ENCODE measurements around the gene SLX4IP. TPM values are rescaled to one million over a fixed set of nuclear protein-coding genes. Genes with fewer than 3 reads are reported as not detected.

SLX4IP gene
- total RNA-seq, 6 experiments from 2014 or later = 4.1 to 4.8 (median 4.5) TPM

GRCh38 chr20:10576411-10577090, 141.4 kb downstream of the SLX4IP start:
- DNase-seq = no peak
- TF ChIP-seq, protein P1, sequence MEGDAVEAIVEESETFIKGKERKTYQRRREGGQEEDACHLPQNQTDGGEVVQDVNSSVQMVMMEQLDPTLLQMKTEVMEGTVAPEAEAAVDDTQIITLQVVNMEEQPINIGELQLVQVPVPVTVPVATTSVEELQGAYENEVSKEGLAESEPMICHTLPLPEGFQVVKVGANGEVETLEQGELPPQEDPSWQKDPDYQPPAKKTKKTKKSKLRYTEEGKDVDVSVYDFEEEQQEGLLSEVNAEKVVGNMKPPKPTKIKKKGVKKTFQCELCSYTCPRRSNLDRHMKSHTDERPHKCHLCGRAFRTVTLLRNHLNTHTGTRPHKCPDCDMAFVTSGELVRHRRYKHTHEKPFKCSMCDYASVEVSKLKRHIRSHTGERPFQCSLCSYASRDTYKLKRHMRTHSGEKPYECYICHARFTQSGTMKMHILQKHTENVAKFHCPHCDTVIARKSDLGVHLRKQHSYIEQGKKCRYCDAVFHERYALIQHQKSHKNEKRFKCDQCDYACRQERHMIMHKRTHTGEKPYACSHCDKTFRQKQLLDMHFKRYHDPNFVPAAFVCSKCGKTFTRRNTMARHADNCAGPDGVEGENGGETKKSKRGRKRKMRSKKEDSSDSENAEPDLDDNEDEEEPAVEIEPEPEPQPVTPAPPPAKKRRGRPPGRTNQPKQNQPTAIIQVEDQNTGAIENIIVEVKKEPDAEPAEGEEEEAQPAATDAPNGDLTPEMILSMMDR (IDR thresholded peaks at IDR 0.05) = no peak

GRCh38 chr20:10577648-10578047, 142.5 kb downstream of the SLX4IP start:
- H3K4me3 Mint-ChIP-seq = no peak overlapping the region
- H3K27ac Mint-ChIP-seq = no peak overlapping the region
- H3K4me1 Mint-ChIP-seq (ENCODE audit: low read depth) = peaks cover 58% of the 10 kb centered on the region

More at GRCh38 chr20:10576411-10577090, 141.4 kb downstream of the SLX4IP start:
- Mint-ChIP-seq H3K4me3 (no peak overlapping the region), H3K27ac (no peak overlapping the region), H3K9me3 (no peaks in the 10 kb centered on the region), H3K36me3 (ENCODE audit: low read depth) (peaks cover 6% of the 10 kb centered on the region; the same call in 1 of the 2 replicates), H3K27me3 (ENCODE audit: insufficient read depth) (no peaks in the 10 kb centered on the region), H3K4me1 (ENCODE audit: low read depth) (peaks cover 56% of the 10 kb centered on the region)

DNA sequence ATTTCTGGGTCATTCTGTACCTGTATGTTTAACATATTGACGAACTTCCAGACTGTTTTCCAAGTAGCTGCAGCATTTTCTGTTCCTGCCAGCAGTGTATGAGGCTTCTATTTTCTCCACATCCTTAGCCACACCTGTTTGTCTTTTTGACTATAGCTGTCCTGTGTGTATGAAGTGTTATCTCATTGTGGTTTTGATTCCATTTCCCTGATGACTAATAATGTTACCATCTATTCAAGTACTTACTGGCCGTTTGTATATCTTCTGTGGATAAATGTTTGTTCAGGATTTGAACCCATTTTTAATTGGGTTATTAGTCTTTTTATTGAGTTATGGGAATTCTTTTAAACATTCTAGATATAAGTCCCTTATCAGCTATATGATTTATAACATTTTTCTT, 143.5 kb downstream of the SLX4IP start:
- Mint-ChIP-seq H3K4me3 (no peak overlapping the region; the same call in 1 of the 2 replicates), H3K9me3 (no peaks in the 10 kb centered on the region), H3K4me1 (ENCODE audit: low read depth) (peaks cover 50% of the 10 kb centered on the region), H3K27ac (no peak overlapping the region), H3K36me3 (ENCODE audit: low read depth) (peaks cover 5% of the 10 kb centered on the region; the same call in 1 of the 2 replicates), H3K27me3 (ENCODE audit: insufficient read depth) (no peaks in the 10 kb centered on the region)
- DNase-seq = peak; percentile 44
- TF ChIP-seq, protein P1 (IDR thresholded peaks at IDR 0.05) = no peak

More at GRCh38 chr20:10577648-10578047, 142.5 kb downstream of the SLX4IP start:
- no peaks in the 10 kb centered on the region for H3K27me3 Mint-ChIP-seq (ENCODE audit: insufficient read depth)
- TF ChIP-seq, protein P1 (IDR thresholded peaks at IDR 0.05) = no peak
- H3K36me3 Mint-ChIP-seq (ENCODE audit: low read depth) = peaks cover 5% of the 10 kb centered on the region; the same call in 1 of the 2 replicates
- no peaks in the 10 kb centered on the region for H3K9me3 Mint-ChIP-seq
- DNase-seq = no peak

GRCh38 chr20:10579942-10580341, 144.8 kb downstream of the SLX4IP start:
- Mint-ChIP-seq H3K4me3 (no peak overlapping the region), H3K27ac (no peak overlapping the region), H3K4me1 (ENCODE audit: low read depth) (peaks cover 60% of the 10 kb centered on the region)

DNA sequence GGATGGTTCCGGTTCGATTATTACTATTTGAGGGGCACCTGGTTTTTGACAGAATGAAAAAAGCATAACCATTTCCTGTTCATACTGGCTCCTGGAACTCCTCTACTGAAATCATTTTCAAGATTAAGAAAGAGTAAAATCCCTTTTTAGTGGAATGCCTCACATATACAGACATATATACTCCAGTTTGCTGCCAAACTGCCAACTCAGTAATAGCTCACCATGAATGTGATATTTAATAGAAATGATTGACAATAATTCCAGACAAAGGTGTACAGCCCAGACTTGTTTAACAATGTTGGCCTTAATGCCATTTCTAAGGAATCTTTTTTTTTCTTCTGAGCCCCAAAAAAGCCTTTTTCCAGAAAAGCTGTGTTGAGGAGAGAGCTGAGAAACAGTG, 145.6 kb downstream of the SLX4IP start:
- Mint-ChIP-seq H3K9me3 (no peaks in the 10 kb centered on the region), H3K27ac (no peak overlapping the region), H3K4me1 (ENCODE audit: low read depth) (peaks cover 65% of the 10 kb centered on the region), H3K27me3 (ENCODE audit: insufficient read depth) (no peaks in the 10 kb centered on the region), H3K36me3 (ENCODE audit: low read depth) (peaks cover under 1% of the 10 kb centered on the region; the same call in 1 of the 2 replicates), H3K4me3 (no peak overlapping the region)
- no peak for DNase-seq
- TF ChIP-seq, protein P1 (IDR thresholded peaks at IDR 0.05) = no peak

More at GRCh38 chr20:10579942-10580341, 144.8 kb downstream of the SLX4IP start:
- Mint-ChIP-seq H3K36me3 (ENCODE audit: low read depth) (no peaks in the 10 kb centered on the region), H3K9me3 (no peaks in the 10 kb centered on the region), H3K27me3 (ENCODE audit: insufficient read depth) (no peaks in the 10 kb centered on the region)
- TF ChIP-seq, protein P1 (IDR thresholded peaks at IDR 0.05) = no peak
- no peak for DNase-seq

All from HFFc6 (cell line).